Testis (tissue), 2 donors: ENCODE results near the gene LGR5.

Experiments used
- CTCF ChIP-seq, 3 experiments: fragments of 450-650 bp in 2 of 3; fragments of 200-600 bp in 1 of 3; sonication (generic) in 1 of 3; IDR thresholded peaks; one replicate each; pipeline ENCODE4 v1.5.1; 2016 to 2019; ENCODE audit warnings: antibody characterized with exemption in 3 of 3, mild to moderate bottlenecking in 2 of 3, moderate library complexity in 1 of 3
- POLR2A ChIP-seq: fragments of 450-650 bp; IDR thresholded peaks from one replicate; pipeline ENCODE4 v1.6.1; 2017; ENCODE audit warnings: antibody characterized with exemption, mild to moderate bottlenecking, moderate library complexity

DNA sequence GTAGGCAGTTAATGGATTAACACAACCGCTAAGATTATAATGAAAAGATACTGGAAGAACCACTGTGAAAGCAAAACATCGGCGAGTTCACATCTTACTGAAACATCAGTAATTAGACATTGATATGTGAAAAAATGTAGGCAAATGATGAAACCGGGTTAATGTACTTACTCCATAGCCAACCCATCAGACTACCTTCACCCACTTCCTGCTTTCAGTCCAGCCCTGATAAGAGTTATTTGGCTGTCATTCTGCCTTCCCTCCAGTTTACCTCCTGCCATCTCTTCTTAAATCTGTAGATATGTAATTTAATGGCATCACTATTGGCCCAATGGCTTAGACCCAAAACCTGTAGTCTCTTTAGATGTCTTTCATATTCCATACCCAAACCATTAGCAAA lies 46.0 kb upstream of the LGR5 start:
- TF ChIP-seq CTCF (IDR thresholded peaks at IDR 0.05) (no peak), POLR2A (no peak)
